T-helper 2 cell treated with Interferon-gamma antibody and Interleukin-4, amounts not matched to agents 100 ng/mL and 5 ng/mL, for 36 hours (primary cell): ENCODE data around the gene OR51G1. TPM values are rescaled to one million over a fixed set of nuclear protein-coding genes. Genes with fewer than 3 reads are reported as not detected.

ENCODE experiments used
- intact Hi-C: fragments of 100-400 bp; cut with micrococcal nuclease; formaldehyde crosslinking; loops from one replicate; pipeline ENCODE4 v1.15.1; 2023
- total RNA-seq: library from RNA; stranded (reverse); gene quantifications from 2 replicates; pipeline ENCODE4 v1.2.3, GENCODE V29; 2022

Gene OR51G1
- total RNA-seq, result not detected in 2 replicates

GRCh38 chr11:4924239-4924638, at the start of gene OR51G1:
Gene OR51G1 (minus strand): TSS chr11:4924339. CDS start chr11:4924339, 0 bp downstream.
- intact Hi-C loops, result no loop called here

- intact Hi-C loops, result no loop called here
These were observed 38.7 kb upstream of the OR51G1 start for GRCh38 chr11:4962816-4963215.

- intact Hi-C loops, result no loop called here
These were observed 36.7 kb upstream of the OR51G1 start for GRCh38 chr11:4960877-4961276.

GRCh38 chr11:4957396-4957795, 33.3 kb upstream of the OR51G1 start:
- intact Hi-C loops, result no loop called here

GRCh38 chr11:4955613-4956012, 31.5 kb upstream of the OR51G1 start, which contains the start of gene OR51A2:
Gene OR51A2 (minus strand): TSS chr11:4955713. CDS start chr11:4955713, 0 bp downstream.
- intact Hi-C loops, result loop anchor here (1.0 kb wide), 1 partner anchor 10 kb away; no protein-coding TSS in a partner anchor

- intact Hi-C loops, result no loop called here
These were observed 23.4 kb upstream of the OR51G1 start, which contains the start of gene OR51A4 for GRCh38 chr11:4947505-4947904. Gene OR51A4 (minus strand): TSS chr11:4947605. CDS start chr11:4947100, 505 bp downstream.

GRCh38 chr11:4936745-4937144, 12.6 kb upstream of the OR51G1 start:
- intact Hi-C loops, result no loop called here

GRCh38 chr11:4932751-4933150, 8.6 kb upstream of the OR51G1 start:
- intact Hi-C loops, result no loop called here

GRCh38 chr11:4926608-4927007, 2.5 kb upstream of the OR51G1 start:
- intact Hi-C loops, result no loop called here

GRCh38 chr11:4922304-4922703, 1.8 kb downstream of the OR51G1 start:
- intact Hi-C loops, result no loop called here

GRCh38 chr11:4921796-4922195, 2.3 kb downstream of the OR51G1 start:
- intact Hi-C loops, result no loop called here

- intact Hi-C loops, result no loop called here
These were observed 4.9 kb downstream of the OR51G1 start, which contains the start of gene OR51G2 for GRCh38 chr11:4919250-4919649. Gene OR51G2 (minus strand): TSS chr11:4919350. CDS start chr11:4915663, 3,687 bp downstream.

- intact Hi-C loops, result no loop called here
These were observed 7.6 kb downstream of the OR51G1 start for GRCh38 chr11:4916581-4916980.

GRCh38 chr11:4903484-4903883, 20.7 kb downstream of the OR51G1 start, which contains the start of gene OR51A7:
Gene OR51A7 (plus strand): TSS chr11:4903783. CDS start chr11:4907370, 3,587 bp downstream.
- intact Hi-C loops, result no loop called here

GRCh38 chr11:4891996-4892640, 32.0 kb downstream of the OR51G1 start:
- intact Hi-C loops, result no loop called here

GRCh38 chr11:4890279-4890678, 33.9 kb downstream of the OR51G1 start:
- intact Hi-C loops, result no loop called here

GRCh38 chr11:4887591-4887990, 36.5 kb downstream of the OR51G1 start:
- intact Hi-C loops, result no loop called here

- intact Hi-C loops, result no loop called here
These were observed 38.0 kb downstream of the OR51G1 start for GRCh38 chr11:4886186-4886585.

GRCh38 chr11:4884361-4884760, 39.8 kb downstream of the OR51G1 start:
- intact Hi-C loops, result no loop called here

GRCh38 chr11:4882543-4882942, 41.6 kb downstream of the OR51G1 start:
- intact Hi-C loops, result no loop called here

- intact Hi-C loops, result no loop called here
These were observed 42.2 kb downstream of the OR51G1 start, which contains the start of gene OR51T1 for GRCh38 chr11:4881860-4882500. Gene OR51T1 (plus strand): TSS chr11:4881900. CDS start chr11:4881900, 0 bp downstream.

GRCh38 chr11:4881188-4881587, 43.0 kb downstream of the OR51G1 start:
- intact Hi-C loops, result no loop called here
